ENCODE results near the gene FAM184A.

DNA sequence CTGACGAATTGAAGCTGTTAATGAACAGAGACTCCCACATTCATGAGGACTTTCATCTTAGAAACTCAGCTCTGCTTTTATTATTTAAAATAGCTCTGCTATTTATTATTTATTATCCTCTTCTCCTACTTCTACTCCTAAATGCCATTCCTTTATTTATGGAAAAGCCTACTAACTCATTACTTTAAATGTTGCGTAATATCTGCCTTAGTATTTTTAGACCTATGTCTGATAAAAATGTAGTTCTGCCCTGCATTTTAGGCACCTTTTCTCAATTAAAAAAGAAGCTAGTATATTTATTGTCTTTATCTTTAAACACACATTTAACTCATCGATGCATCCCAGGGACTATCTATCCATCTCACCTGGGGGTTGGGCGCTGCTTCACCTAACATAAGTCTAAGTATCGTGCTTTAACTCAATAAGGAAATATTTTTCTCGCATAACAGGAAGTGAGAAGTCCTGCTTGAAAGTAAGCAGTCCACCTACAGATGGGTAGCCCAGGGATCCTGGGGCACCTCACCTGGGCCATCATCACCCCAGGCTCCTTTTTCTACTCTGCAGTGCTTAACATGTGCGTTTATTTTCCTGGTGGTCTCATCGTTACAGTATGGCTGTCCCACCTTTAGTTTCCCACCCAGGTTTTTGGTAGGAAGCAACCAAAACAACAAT is 31.3 kb upstream of the FAM184A start:
- TF ChIP-seq, protein P1, sequence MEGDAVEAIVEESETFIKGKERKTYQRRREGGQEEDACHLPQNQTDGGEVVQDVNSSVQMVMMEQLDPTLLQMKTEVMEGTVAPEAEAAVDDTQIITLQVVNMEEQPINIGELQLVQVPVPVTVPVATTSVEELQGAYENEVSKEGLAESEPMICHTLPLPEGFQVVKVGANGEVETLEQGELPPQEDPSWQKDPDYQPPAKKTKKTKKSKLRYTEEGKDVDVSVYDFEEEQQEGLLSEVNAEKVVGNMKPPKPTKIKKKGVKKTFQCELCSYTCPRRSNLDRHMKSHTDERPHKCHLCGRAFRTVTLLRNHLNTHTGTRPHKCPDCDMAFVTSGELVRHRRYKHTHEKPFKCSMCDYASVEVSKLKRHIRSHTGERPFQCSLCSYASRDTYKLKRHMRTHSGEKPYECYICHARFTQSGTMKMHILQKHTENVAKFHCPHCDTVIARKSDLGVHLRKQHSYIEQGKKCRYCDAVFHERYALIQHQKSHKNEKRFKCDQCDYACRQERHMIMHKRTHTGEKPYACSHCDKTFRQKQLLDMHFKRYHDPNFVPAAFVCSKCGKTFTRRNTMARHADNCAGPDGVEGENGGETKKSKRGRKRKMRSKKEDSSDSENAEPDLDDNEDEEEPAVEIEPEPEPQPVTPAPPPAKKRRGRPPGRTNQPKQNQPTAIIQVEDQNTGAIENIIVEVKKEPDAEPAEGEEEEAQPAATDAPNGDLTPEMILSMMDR (conservative IDR thresholded peaks at IDR 0.05; ENCODE audit: low read depth, low read length), result no peak
- TF ChIP-seq EZH2 (IDR thresholded peaks at IDR 0.05; ENCODE audit: borderline replicate concordance, low read depth, low read length, poor library complexity, severe bottlenecking), result no peak
